K562 (cell line): Measurements from ENCODE around the gene LBH. TPM values are rescaled to one million over a fixed set of nuclear protein-coding genes. Genes with fewer than 3 reads are reported as not detected.

ENCODE experiments used
- ADNP ChIP-seq: fragments of 200-800 bp; sonication (Bioruptor generic); IDR thresholded peaks from 2 replicates; pipeline ENCODE4 v1.6.1; 2016; ENCODE audit warnings: missing genetic modification characterization, missing compliant biosample characterization
- BRF1 ChIP-seq: IDR thresholded peaks from 3 replicates; pipeline ENCODE4 v1.6.1; 2011; ENCODE audit warnings: borderline replicate concordance, mild to moderate bottlenecking; ENCODE audit not compliant: insufficient read length; ENCODE audit errors: extremely low read depth
- ESRRB ChIP-seq: fragments of 250-450 bp; sonication (Bioruptor Pico); IDR thresholded peaks from 2 replicates; pipeline ENCODE4 v1.5.0; 2020; ENCODE audit warnings: mild to moderate bottlenecking, moderate library complexity, borderline replicate concordance
- ETV6 ChIP-seq, 3 experiments: fragments of 150-350 bp in 1 of 3; sonication (generic) in 1 of 3; formaldehyde crosslinking in 1 of 3; IDR thresholded peaks; 2 replicates each; pipeline versions ENCODE4 v1.6.1 to v1.8.0; 2014 to 2022; ENCODE audit warnings: borderline replicate concordance in 2 of 3, low read depth in 2 of 3, antibody characterized with exemption in 1 of 3, low read length in 1 of 3, mild to moderate bottlenecking in 1 of 3, missing genetic modification reagents in 1 of 3
- KLF13 ChIP-seq: fragments of 450-650 bp; IDR thresholded peaks from 2 replicates; pipeline ENCODE4 v1.6.1; 2016; ENCODE audit warnings: missing genetic modification characterization, low read depth, mild to moderate bottlenecking, missing compliant biosample characterization, moderate library complexity, borderline replicate concordance
- MBD1 ChIP-seq: fragments of 250-450 bp; sonication (Bioruptor Pico); IDR thresholded peaks from 2 replicates; pipeline ENCODE4 v1.8.0; 2022; ENCODE audit warnings: inconsistent platforms
- MECOM ChIP-seq: fragments of 250-450 bp; sonication (Bioruptor Pico); IDR thresholded peaks from 2 replicates; pipeline ENCODE4 v1.8.0; 2022; ENCODE audit warnings: inconsistent platforms
- PHF20 ChIP-seq: fragments of 450-650 bp; IDR thresholded peaks from 2 replicates; pipeline ENCODE4 v1.6.1; 2018; ENCODE audit not compliant: partially characterized antibody
- PML ChIP-seq: IDR thresholded peaks from 2 replicates; pipeline ENCODE4 v1.6.1; 2012; ENCODE audit warnings: low read length, inconsistent platforms
- RBM14 ChIP-seq: fragments of 200-400 bp; formaldehyde crosslinking; IDR thresholded peaks from 2 replicates; pipeline ENCODE4 v1.6.1; 2018; ENCODE audit warnings: low read depth, mild to moderate bottlenecking, low read length, moderate library complexity, borderline replicate concordance; ENCODE audit not compliant: insufficient read depth
- RNF2 ChIP-seq: sonication (generic); IDR thresholded peaks from 2 replicates; pipeline ENCODE4 v1.6.1; 2016
- STAT5A ChIP-seq: IDR thresholded peaks from 2 replicates; pipeline ENCODE4 v1.6.1; 2012; ENCODE audit warnings: low read length, inconsistent platforms, borderline replicate concordance
- TAF15 ChIP-seq: fragments of 200-400 bp; formaldehyde crosslinking; IDR thresholded peaks from 2 replicates; pipeline ENCODE4 v1.6.1; 2017; ENCODE audit warnings: mild to moderate bottlenecking, low read depth, low read length, moderate library complexity
- WHSC1 ChIP-seq: IDR thresholded peaks from one replicate; pipeline ENCODE4 v1.6.1; 2012; ENCODE audit warnings: low read length, control low read depth, inconsistent platforms
- ZFP30 ChIP-seq: fragments of 250-450 bp; sonication (Bioruptor Pico); IDR thresholded peaks from 2 replicates; pipeline ENCODE4 v1.8.0; 2022; ENCODE audit warnings: moderate library complexity, mild to moderate bottlenecking, inconsistent platforms, borderline replicate concordance
- ZKSCAN1 ChIP-seq: fragments of 150-350 bp; IDR thresholded peaks from 2 replicates; pipeline ENCODE4 v1.6.1; 2016; ENCODE audit warnings: low read depth, low read length
- ZNF584 ChIP-seq: fragments of 200-800 bp; sonication (Bioruptor generic); IDR thresholded peaks from 2 replicates; pipeline ENCODE4 v1.6.1; 2016; ENCODE audit warnings: low read depth, mild to moderate bottlenecking, missing genetic modification characterization, missing compliant biosample characterization
- polyA plus RNA-seq, 8 experiments: library from polyadenylated mRNA; depleted of rRNA in 4 of 8; stranded (reverse) in 5 of 8; unstranded in 3 of 8; fragments of >200 nt; fragmentation: Nextera tagmentation in 2 of 8; fragmentation: Illumina TruSeq in 1 of 8; extraction: Ambion mirVana in 2 of 8; extraction: Trizol in 1 of 8; gene quantifications; 2 replicates each; pipeline versions ENCODE4 v1.2.1 to v1.2.3, GENCODE V29; 2011 to 2014; ENCODE audit warnings: inconsistent platforms in 1 of 8, missing spikeins in 1 of 8
- total RNA-seq, 7 experiments: library from RNA; depleted of rRNA in 6 of 7; stranded (reverse); fragments of >200 nt in 6 of 7; fragmentation: Illumina TruSeq in 2 of 7; extraction: Trizol in 2 of 7; gene quantifications; 2 replicates each; pipeline versions ENCODE4 v1.2.1 to v1.2.3, GENCODE V29; 2011 to 2021; ENCODE audit warnings: low replicate concordance in 1 of 7
- TF ChIP-seq, protein P1 (sequence below): fragments of 450-650 bp; IDR thresholded peaks from 2 replicates; pipeline ENCODE4 v1.6.1; 2018; ENCODE audit not compliant: partially characterized antibody
- TF ChIP-seq, protein P2 (sequence below): fragments of 250-450 bp; sonication (Bioruptor Pico); IDR thresholded peaks from 2 replicates; pipeline ENCODE4 v1.8.0; 2021; ENCODE audit warnings: moderate library complexity, mild to moderate bottlenecking, inconsistent platforms

LBH gene
- total and polyA plus RNA-seq, 9 of the 15 experiments (the other 6 are each of a cell fraction or from before 2014, with no cell fraction given): 3.1 to 13.4 (median 7.4) TPM

GRCh38 chr2:30252723-30253701 lies 21.7 kb downstream of the LBH start (continued):
- TF ChIP-seq, protein P1, sequence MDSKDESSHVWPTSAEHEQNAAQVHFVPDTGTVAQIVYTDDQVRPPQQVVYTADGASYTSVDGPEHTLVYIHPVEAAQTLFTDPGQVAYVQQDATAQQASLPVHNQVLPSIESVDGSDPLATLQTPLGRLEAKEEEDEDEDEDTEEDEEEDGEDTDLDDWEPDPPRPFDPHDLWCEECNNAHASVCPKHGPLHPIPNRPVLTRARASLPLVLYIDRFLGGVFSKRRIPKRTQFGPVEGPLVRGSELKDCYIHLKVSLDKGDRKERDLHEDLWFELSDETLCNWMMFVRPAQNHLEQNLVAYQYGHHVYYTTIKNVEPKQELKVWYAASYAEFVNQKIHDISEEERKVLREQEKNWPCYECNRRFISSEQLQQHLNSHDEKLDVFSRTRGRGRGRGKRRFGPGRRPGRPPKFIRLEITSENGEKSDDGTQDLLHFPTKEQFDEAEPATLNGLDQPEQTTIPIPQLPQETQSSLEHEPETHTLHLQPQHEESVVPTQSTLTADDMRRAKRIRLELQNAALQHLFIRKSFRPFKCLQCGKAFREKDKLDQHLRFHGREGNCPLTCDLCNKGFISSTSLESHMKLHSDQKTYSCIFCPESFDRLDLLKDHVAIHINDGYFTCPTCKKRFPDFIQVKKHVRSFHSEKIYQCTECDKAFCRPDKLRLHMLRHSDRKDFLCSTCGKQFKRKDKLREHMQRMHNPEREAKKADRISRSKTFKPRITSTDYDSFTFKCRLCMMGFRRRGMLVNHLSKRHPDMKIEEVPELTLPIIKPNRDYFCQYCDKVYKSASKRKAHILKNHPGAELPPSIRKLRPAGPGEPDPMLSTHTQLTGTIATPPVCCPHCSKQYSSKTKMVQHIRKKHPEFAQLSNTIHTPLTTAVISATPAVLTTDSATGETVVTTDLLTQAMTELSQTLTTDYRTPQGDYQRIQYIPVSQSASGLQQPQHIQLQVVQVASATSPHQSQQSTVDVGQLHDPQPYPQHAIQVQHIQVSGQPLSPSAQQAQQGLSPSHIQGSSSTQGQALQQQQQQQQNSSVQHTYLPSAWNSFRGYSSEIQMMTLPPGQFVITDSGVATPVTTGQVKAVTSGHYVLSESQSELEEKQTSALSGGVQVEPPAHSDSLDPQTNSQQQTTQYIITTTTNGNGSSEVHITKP: peak; percentile 72
- TF ChIP-seq BRF1: no peak
- TF ChIP-seq ZNF584 (CRISPR knock-in tag): no peak; the same call in 1 of the 2 replicates
- TF ChIP-seq MBD1 (CRISPR knock-in tag): no peak
- TF ChIP-seq, protein P2, sequence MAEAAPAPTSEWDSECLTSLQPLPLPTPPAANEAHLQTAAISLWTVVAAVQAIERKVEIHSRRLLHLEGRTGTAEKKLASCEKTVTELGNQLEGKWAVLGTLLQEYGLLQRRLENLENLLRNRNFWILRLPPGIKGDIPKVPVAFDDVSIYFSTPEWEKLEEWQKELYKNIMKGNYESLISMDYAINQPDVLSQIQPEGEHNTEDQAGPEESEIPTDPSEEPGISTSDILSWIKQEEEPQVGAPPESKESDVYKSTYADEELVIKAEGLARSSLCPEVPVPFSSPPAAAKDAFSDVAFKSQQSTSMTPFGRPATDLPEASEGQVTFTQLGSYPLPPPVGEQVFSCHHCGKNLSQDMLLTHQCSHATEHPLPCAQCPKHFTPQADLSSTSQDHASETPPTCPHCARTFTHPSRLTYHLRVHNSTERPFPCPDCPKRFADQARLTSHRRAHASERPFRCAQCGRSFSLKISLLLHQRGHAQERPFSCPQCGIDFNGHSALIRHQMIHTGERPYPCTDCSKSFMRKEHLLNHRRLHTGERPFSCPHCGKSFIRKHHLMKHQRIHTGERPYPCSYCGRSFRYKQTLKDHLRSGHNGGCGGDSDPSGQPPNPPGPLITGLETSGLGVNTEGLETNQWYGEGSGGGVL (CRISPR knock-in tag): no peak
- TF ChIP-seq RBM14: no peak
- TF ChIP-seq STAT5A: peak; percentile 92
- no peak for TF ChIP-seq ZKSCAN1
- no peak for TF ChIP-seq ESRRB (CRISPR knock-in tag)
- TF ChIP-seq ZFP30: no peak
- peak in 1 of 2 experiments; percentile 58; a peak in 1 of 4 replicates for TF ChIP-seq ETV6 (IDR thresholded peaks at IDR 0.05; ENCODE audit: borderline replicate concordance in 1 of 2, low read depth in 2 of 2, low read length in 1 of 2)
- no peak for TF ChIP-seq ETV6 (CRISPR knock-in tag; IDR thresholded peaks at IDR 0.05; ENCODE audit: borderline replicate concordance)
- TF ChIP-seq WHSC1: no peak
- TF ChIP-seq PHF20: no peak
- no peak for TF ChIP-seq ADNP (tag)
- peak; percentile 95 for TF ChIP-seq PML
- no peak for TF ChIP-seq MECOM
- TF ChIP-seq KLF13: peak; percentile 71; the same call in 1 of the 2 replicates
- TF ChIP-seq RNF2: peak; percentile 94
- TF ChIP-seq TAF15: no peak
